GM20000 (cell line): Measurements from ENCODE around the gene ZNF287.

Experiments used
- DNase-seq: peaks from one replicate; pipeline ENCODE4 v3.0.0; 2012; ENCODE audit warnings: low spot score
- TF ChIP-seq, protein P1 (sequence below): IDR thresholded peaks from 2 replicates; pipeline ENCODE4 v1.5.1; 2012; ENCODE audit warnings: mild to moderate bottlenecking, control low read depth; ENCODE audit errors: extremely low read depth, missing control alignments

ZNF287 gene

DNA sequence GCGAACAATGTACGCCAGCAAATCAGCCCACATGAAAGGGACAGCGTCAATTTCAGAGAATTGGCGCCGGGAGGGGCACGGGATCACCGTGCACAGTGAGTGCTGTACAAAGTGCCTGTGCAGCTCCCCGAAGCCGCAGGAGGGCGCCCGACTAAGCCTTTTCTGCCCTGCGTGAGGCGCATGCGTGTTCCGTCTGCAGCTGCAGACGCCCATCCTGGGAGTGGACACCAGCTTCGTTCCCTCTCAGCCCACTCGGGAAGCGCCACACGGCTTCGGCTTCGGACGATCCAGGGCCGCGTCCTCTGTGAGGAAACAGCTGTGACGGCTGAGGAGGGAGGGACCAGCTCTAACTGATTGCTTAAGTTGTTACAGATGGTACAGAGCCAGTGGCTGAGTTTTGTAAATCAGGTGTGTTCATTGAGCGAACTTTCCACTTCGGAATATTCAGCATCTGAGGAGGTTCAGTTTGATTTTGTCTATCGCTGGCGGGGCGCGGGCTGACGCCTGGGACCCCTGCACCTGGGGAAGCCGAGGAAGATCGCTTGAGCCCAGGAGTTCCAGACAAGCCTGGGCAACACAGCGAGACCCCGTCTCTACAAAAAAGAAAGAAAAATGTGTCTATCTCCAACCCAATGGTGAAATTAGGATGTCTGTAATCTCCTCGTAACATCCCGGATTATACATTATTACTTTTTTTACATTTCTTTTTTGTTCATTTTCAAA lies 15.4 kb upstream of the ZNF287 start:
- DNase-seq = peak; percentile 86
- TF ChIP-seq, protein P1, sequence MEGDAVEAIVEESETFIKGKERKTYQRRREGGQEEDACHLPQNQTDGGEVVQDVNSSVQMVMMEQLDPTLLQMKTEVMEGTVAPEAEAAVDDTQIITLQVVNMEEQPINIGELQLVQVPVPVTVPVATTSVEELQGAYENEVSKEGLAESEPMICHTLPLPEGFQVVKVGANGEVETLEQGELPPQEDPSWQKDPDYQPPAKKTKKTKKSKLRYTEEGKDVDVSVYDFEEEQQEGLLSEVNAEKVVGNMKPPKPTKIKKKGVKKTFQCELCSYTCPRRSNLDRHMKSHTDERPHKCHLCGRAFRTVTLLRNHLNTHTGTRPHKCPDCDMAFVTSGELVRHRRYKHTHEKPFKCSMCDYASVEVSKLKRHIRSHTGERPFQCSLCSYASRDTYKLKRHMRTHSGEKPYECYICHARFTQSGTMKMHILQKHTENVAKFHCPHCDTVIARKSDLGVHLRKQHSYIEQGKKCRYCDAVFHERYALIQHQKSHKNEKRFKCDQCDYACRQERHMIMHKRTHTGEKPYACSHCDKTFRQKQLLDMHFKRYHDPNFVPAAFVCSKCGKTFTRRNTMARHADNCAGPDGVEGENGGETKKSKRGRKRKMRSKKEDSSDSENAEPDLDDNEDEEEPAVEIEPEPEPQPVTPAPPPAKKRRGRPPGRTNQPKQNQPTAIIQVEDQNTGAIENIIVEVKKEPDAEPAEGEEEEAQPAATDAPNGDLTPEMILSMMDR = peak; percentile 87

DNA sequence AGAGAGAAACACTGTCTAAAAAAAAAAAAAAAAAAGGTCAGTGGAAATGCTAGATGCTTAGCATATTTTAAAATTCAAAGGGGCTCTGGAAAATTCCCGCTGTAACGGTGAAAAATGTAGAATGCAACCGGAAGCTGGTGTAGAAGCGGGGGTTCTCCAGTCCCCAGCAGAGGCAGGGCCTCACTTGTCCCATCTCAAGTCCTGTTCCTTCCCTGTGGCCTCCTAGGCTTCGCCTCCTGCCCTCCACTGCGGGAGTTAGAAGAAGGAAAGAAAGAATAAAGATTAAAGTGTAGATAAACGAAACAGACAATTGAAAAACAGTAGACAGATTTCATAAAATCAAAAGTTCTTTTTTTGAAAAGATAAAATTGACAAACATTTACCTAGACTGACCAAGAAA lies 14.8 kb upstream of the ZNF287 start:
- no peak for DNase-seq
- TF ChIP-seq, protein P1 = no peak

DNA sequence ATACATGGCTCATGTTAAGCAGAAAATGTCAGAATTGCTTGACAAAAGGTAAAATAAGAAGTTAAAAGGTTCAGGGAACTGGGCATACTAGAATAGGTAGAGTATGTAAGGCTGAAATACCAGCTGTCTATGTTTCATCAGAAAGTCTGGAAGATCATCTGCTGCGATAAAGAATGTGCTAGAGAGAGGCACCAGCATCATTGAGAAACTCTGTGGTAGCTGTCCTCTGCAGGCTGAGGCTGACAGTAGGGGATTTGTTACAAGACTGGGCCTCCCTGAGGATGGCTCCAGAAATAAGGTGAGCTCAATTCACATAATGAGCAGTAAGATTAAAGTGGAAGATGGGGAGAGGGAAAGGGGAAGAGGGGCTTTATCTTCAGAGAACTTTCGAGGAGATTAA lies 4.5 kb upstream of the ZNF287 start:
- TF ChIP-seq, protein P1 = no peak
- no peak for DNase-seq

DNA sequence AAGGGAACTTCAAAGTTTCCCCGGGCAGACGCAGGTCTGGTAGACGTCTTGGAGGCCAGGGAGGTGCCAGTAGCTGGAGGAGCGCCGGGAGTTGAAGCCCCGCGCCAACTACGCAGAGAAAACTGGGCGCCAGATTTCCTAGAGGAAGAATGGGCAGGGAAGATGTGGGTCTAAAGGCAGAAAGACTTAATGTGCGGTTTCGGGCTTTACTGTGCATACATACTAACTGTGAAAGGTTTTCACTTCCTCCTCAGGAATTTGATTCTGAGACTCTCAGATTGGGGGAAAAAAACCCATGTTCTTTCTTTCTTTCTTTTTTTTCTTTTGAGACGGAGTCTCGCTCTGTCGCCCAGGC lies 331 bp upstream of the ZNF287 start:
- TF ChIP-seq, protein P1 = no peak
- no peak for DNase-seq

DNA sequence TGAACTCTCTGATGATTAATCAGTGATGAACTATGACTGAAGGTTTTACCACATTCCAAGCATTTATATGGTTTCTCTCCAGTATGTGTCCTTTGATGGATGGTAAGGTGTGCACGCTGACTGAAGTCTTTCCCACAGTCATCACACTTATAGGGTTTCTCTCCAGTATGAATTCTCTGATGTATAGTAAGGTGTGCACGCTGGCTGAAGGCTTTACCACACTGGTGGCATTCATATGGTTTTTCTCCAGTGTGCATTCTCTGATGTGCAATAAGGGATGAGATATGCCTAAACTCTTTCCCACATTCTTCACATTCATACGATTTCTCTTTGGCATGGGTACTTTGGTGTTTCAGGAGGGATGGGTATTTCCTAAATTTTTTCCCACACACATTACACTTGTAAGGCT lies 16.4 kb downstream of the ZNF287 start:
- TF ChIP-seq, protein P1 = no peak
- DNase-seq = no peak

DNA sequence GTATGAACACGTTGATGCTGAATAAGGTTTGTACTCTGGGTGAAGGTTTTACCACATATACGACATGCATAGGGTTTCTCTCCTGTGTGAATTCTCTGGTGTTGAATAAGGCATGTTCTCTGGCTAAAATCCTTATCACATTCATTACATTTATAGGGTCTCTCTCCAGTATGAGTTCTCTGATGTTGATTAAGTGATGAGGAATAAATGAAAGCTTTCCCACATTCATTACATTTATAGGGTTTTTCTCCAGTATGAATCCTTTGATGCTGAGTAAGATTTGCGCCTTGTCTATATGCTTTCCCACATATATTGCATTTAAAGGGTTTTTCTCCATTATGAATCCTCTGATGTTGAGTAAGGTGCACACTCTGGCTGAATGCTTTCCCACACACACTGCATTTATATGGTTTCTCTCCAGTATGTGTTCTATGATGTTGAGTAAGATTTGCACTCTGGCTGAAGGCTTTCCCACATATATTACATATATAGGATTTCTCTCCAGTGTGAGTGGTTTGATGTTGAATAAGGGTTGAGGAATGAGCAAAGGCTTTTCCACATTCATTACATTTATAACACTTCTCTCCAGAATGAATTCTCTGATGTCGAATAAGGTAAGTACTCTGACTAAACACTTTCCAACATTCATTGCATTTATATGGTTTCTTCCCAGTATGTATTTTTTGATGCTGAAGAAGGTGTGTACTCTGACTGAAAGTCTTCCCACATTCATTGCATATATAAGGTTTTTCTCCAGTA lies 16.9 kb downstream of the ZNF287 start:
- TF ChIP-seq, protein P1 = no peak

DNA sequence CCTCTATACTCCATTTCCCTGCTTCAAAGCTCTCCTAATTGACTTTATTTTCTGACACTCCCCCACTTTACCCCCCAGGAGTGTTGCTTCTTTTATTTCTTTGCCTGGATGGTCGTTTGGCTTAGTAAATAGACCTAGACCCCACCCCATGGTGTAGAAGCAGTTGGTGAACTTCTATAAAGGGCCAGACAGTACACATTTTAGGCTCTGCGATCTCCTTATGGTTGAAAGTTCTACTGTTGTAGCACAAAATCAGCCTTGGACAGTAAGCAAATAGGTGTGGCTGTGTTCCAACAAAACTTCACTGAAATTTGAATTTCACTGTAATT lies 31.9 kb downstream of the ZNF287 start:
- no peak for DNase-seq
- TF ChIP-seq, protein P1 = no peak

More for the DNA sequence above, 16.9 kb downstream of the ZNF287 start:
- DNase-seq = no peak
